Activated CD4-positive, CD25-positive, alpha-beta regulatory T cell treated with anti-CD3 and anti-CD28 coated beads, Interleukin-2, amount 50 U/mL, for 72 hours (primary cell): Measurements from ENCODE around the gene CNPY2.
A peak's percentile ranks its signal among the peaks of the same experiment; 100 is the strongest.
"Not testable (repeated sequence)": the region's sequence is repeated elsewhere in the genome, so short reads cannot be mapped to it uniquely, and the experiment has no call there.

Experiments used
- DNase-seq: peaks from one replicate; pipeline ENCODE4 v3.0.0; 2021

CNPY2 gene

DNA sequence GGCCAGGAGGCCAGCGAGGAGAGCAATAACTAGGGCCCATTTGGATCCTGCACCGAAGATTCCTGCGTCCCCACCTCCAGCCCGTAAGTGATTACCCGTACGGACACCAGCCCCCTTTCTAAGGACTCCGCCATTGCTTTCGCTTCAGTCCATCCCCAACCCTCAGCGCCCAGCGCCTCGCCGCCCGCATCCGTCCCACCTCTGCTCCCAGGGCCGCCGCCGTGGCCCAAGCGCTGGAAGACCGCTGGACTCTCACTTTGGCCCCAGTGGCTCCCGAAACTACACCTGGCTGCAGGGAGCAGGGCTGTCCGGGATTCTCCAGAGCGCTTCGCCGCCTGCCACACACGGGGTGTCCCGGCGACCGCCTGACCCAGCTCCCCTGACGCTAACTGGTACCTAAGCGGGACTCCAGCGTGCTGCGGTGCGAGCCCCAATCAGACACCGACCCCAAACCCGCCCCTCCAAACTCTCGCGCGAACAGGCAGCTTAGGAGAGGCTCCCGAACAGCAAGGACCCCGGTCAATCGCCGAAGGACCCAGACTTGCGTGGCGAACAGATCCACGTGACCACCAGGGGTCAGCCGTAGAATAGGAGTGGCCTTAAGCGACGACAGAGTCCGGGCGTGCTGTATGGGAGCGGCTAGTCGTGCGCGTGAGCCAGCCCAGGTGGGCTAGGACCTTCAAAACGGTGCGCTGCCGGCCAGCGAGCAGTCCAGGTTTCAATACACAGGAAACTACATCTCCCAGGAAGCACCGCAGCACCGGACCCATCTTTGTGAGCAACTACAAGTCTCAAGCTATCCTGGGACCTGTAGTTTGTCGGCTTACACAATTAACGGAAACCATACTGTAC lies at the start of gene CNPY2:
CNPY2 (minus strand) TSS at position 367 of the 852 bp plus-strand sequence. CDS start 771 bp downstream, outside the sequence.
- peak; percentile 87 for DNase-seq

DNA sequence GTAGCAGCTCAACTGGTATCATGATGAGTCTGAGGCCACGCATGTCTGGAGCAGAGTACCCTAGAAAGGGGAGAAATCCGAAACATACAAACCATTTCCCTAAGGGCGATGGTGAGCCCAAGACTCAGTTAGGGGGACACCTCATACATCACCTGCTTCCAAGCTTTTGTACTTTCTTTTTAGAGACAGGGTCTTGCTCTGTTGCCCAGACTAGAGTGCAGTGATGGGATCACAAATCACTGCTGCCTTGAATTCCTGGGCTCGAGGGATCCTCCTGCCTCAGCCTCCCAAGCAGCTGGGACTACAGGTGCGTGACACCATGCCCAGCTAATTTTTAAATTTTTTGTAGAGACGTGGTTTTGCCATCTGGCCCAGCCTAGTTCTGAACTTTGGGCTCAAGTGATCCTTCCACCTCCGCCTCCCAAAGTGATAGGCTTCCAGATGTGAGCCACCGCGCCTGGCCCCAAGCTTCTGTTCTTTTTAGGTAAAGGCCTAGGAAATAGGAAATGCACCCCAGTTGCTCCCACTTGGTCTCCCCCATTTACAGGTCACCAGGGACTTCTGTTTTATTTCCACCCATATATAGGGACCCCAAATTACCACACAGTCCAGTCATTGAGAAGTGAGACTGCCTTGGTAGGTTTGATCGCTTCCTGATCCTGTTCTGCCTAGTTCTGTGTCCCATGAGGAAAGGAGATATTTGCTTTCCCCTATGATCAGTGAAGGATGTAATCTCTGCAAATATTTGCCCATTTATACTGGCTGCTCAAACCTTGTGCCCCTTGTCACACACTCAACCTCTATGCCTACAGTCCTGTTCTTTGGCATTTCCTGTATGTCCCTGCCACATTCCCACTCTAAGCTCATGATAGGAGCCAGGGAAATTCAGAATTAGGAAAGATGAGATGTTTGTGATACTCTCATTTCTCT lies 46.6 kb upstream of the CNPY2 start, which contains the start of gene APOF:
APOF (minus strand) TSS at position 728 of the 930 bp plus-strand sequence; CDS start at position 616, 112 bp downstream.
- no peak for DNase-seq

DNA sequence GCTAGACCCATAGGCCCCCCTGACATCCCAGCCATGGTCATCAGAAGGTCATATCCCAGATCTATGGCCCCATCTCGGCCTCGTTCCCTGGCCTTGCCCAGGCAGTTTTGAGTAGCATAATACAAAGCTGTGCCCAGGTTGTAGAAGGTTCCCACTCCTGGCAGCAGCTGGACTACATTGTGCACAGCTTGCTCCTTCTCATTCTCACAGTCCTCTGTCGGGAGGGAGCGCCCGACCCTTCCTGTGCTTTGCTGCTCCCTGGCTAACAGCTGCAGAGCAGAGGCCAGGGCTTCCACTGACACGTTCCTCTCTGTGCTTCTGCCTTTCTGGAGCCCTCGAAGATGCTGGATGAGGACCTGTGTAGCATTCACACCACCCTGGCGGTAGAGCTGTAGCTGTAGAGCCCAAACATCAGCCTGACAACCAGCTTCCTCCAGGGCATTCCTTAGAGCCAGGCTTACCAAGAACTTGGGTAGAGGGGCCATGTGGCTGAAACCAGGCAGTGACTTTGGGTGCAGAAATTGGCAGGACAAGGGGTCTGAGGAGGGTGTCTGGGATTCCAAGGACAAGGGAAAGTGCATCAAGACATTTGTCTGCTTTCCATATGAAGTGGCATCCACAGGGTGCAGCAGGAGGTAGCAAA lies 45.8 kb upstream of the CNPY2 start:
- no peak for DNase-seq

DNA sequence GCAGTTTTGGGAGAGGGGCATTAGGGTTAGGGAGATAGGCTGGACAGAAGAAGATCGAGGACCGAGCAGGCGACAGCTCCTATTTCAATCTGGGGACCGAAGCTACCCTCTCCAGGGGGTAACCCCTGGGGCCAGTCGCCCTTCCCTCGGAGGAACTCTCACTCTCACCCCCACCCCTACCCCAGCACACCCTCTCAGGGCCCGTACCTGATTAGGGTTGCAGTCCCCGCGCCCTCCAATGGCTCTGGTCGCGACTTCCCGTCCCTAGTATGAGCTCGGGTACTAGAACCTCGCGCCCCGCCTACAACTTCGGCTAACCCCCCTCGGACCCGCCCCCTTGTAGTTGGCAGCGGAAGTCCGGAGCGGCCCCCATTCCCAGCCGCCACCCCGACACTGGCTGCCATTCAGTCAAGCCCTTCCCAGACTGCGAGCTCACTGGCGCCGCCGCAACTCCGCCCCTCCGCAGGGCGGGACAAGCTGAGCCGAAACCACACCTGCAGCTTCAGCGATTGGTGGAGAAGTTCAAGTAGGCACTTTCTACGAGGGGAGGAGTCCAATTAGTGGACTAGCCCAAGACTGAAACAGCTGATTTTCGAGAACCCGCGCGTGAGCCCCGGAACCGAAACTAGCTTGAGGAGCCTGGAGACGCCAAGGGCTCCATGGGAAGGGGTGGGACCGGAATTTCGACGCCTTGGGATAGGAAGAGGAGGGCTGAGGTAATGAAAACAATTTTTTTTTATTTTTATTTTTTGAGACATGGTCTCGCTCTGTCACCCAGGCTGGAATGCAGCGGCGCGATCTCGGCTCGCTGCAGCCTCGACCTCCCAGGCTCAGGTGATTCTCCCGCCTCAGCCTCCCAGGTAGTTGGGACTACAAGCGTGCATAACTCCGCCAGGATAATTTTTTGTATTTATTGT lies 44.3 kb upstream of the CNPY2 start, which contains the start of gene STAT2:
STAT2 (minus strand) TSS at position 257 of the 917 bp plus-strand sequence. CDS start 3,536 bp downstream, outside the sequence.
- DNase-seq, result peak; percentile 98

DNA sequence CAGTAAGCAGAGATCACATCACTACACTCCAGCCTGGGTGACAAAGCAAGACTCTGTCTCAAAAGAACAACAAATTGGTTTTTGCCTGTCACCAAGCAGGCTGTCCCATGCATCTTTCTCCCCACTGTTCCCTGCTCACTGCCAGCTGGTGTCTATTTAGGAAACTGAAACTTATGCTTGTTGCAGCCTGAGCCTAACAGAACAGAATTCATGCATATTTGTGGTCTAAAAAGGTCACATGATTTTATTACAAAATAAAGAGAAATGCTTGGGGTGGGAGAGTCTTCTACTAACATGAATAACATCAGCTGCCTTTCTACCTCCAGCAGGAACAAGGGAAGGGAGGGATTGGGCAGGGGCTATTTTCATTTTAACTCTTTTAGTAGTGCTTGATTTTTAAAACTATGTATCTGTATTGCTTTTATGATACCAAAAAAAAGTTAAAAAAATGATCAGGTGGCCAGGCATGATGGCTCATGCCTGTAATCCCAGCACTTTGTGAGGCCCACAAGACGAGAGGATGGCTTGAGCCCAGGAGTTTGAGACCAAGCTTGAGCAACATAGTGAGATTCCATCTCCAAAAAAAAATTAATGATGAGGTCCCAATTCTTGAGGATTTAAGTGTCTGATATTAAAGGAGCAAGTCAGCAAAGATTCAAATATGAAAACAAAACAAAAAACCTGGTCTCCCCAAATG lies 43.2 kb upstream of the CNPY2 start:
- DNase-seq, result no peak

DNA sequence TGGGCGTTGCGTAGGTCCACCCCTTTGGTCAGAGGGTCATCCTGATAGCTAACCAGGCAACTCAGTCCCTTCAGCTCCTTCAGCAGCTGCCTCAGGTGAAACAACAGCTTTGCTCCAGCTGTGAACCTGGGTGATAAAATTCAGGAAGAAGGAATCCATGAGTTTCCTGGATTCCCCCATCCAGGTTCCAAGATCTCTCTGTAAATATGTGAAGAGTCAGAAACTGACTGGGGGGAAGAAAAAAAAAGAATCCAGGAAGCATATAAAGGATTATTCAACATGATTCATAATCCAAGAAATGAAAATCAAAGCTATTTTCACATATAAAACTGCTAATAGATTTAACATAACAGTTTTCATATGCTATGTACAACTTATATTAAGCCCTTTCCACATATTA lies 35.5 kb upstream of the CNPY2 start:
- DNase-seq, result no peak

DNA sequence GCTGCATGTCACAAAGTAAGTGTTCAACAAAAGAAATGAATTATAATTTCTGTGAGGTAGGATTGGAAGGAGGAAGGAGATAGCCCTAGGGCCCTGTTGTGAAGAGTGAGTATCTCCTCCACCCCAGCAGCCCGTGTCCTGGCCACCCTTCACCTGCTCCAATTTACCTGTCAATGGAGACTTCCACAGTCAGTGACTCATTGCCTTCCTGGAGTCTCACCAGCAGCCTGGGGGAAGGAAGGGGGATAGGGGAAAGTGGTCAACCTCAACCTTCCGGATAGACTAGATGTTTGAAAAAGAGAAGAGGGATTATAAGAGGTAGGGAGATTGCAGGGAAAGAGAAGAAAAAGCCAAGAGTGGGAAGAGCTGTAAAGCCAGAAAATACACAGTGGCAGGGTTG lies 34.9 kb upstream of the CNPY2 start:
- DNase-seq, result no peak

DNA sequence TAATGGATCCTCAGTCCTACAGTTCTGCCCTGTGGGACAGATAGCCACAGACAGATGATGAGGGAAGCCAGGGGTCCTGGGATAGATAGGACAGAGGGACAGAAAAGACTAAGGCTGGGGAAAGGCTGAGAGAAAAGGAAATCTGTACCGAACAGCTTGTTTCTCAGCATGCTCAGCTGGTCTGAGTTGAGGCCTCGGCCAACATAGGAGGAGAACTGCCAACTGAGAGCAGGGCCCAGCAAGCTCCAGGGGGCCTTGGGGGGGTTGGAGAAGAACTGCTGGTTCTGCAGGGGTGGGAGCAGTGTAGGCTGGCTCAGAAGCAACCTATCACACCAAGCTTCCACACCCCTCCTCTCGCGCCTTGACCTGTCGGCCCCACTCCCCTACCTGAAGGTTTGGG lies 33.0 kb upstream of the CNPY2 start:
- DNase-seq, result no peak

GRCh38 chr12:56347255-56347654 lies 31.5 kb upstream of the CNPY2 start:
- DNase-seq, result not testable (repeated sequence)

GRCh38 chr12:56346675-56347074 lies 30.9 kb upstream of the CNPY2 start:
- no peak for DNase-seq

- not testable (repeated sequence) for DNase-seq
These were observed 26.5 kb upstream of the CNPY2 start for GRCh38 chr12:56342290-56342689.

GRCh38 chr12:56341616-56342015 lies 25.8 kb upstream of the CNPY2 start:
- DNase-seq, result no peak

- DNase-seq, result no peak
These were observed 23.3 kb upstream of the CNPY2 start for GRCh38 chr12:56339158-56339422.

- peak; percentile 76 for DNase-seq
These were observed 22.7 kb upstream of the CNPY2 start, which contains the start of gene IL23A for GRCh38 chr12:56338308-56339157. IL23A (plus strand) TSS chr12:56338884; CDS start chr12:56339045, 161 bp downstream.

DNA sequence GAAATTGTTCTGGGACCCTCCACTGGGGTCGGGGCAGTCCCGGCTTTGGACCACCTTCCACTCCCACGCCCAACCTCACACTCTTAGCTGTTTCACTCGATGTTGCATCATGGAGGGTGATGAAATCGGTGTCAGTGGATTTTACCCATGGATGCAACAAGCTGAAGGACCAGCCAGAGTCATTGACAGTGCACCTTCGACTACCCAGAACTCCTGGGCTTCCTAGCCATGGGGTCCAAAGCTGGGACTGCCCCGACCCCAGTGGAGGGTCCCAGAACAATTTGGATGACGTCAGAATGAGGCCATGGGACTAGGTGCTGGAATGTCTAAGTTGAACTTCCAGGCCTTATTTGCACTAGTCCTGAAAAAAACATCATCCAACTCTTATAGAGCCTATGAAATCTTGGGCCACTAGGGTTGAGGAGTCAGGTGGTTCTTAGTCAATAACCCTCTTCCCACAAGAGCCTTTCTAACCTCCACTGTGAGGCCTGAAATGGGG lies 22.0 kb upstream of the CNPY2 start:
- no peak for DNase-seq

DNA sequence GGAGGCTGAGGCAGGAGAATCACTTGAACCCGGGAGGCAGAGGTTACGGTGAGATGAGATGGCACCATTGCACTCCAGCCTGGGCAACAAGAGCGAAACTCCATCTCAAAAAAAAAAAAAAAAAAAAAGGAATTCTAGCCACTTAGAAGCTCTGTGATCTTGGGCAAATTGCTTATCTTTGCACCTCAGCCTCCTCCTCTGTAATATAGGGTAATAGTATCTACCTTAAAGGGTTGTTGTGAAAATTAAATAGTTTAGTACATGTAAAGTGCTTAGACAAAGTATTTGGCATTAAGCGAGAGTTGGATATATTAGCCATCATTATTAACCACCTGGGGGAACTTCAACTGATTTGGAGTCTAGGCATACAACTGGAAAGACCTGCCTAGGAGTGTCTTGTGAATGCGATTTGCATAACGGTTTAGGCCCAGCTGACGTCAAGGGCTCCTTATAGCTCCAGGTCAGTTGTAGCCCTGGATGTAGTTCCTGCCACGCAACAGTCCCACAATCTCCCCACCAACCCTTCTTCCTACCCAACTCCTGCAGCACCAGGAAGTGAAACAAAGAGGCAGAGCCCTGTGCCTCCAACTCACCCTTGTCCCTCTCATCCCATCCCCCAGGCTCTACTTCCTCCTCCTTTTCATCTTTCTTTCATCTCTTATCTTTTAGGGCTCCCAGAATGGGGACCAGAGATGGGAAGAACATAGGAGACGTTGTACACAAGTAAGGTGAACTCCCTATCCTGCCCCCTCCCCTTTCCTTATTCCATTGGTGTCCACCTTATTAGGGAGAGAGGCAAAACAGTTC lies 20.8 kb upstream of the CNPY2 start:
- DNase-seq, result no peak

DNA sequence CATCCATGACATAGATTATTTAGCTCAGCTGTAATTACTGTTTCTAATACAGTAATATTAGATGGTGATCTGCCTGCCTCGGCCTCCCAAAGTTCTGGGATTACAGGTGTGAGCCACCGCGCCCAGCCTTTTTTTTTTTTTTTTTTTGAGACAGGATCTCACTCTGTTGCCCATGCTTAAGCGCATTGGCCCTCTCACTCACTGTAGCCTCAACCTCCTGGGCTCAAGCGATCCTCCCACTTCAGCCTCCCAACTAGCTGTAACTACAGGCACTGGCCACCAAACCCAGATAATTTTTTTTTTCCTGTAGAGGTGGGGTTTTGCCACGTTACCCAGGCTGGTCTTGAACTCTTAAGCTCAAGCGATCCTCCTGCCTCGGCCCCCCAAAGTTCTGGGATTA lies 19.7 kb upstream of the CNPY2 start:
- DNase-seq, result not testable (repeated sequence)

- no peak for DNase-seq
These were observed 18.7 kb upstream of the CNPY2 start for GRCh38 chr12:56334490-56334793.
